HG02610 (cell line): ENCODE results near the gene WWOX.

Experiments used
- ATAC-seq: cut with Tn5 transposase; IDR thresholded peaks from one replicate; pipeline ENCODE4 v1.9.1; 2021; ENCODE audit warnings: mild to moderate bottlenecking, moderate library complexity; ENCODE audit not compliant: unreplicated experiment

WWOX gene

DNA sequence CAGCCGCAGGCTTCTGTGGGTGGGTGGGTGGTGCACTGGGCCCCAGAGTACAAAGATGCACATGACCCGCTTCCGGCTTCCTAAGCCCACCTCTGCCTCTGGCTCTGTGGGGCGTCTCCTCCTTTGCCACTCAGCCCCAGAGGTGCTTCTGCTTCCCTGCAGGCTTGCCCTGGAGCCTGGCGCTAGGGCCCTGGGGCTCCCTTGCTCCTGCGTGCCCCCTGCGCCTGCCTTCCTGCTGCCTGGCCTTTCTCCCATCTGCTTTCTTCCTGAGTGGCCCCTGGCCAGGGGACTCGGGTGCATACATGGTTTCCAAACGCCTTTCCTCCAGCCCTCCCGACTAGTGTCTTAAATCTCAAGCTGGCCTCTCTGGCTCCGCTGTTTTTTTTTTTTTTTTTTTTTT is 3.4 kb downstream of the WWOX start:
- ATAC-seq = no peak

DNA sequence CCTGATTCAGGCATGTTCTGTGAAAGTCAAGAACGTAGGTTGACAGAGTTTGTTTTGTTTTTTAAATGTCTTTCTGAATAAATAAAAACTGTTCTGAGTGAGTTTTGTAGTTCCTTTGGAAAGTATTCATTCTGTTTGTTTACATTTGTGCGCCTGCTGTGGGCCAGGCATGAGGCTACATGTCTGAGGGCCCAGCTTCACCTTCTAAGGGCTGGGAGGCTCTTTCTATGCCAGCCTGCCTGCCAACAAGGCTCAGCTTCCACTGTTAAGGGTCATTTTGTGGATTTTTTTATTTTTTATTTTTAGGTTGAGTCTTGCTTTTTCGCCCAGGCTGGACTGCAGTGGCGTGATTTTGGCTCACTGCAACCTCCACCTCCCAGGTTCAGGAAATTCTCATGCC is 6.1 kb downstream of the WWOX start:
- ATAC-seq = no peak

DNA sequence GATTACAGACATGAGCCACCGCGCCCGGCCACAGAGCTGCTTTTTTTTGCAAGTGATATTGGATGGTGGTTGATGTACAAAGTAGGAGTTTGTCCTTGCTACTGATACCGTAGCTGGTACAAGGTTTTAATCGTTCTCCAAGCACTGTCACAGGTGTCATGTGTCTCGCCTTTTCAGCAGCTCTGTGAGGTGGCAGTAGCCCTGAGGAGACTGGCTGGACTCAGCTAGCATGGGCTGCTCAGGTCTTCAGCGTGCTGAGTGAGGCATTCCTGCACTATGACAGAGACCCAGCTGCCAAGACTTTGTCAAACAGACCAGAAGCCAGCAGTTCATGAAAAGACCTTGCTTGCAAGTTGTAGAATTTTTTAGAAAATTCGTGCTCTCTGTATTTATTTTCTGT is 7.2 kb downstream of the WWOX start:
- ATAC-seq = no peak

DNA sequence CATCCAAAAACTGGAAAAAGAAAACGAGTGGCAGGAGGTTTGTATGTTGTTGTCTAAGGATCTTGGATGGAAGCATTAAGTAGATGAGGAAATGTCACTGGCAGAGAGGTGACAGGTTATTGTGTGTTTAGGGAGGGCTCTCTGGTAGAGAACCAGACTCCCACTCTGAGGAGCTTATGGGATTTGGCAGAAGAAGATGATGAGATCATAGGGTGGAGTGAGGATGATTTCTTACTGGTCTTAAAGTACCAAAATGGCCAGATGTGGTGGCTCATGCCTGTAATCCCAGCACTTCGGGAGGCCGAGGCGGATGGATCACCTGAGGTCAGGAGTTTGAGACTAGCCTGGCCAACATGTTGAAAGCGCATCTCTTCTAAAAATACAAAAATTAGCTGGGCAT is 9.0 kb downstream of the WWOX start:
- ATAC-seq = no peak

DNA sequence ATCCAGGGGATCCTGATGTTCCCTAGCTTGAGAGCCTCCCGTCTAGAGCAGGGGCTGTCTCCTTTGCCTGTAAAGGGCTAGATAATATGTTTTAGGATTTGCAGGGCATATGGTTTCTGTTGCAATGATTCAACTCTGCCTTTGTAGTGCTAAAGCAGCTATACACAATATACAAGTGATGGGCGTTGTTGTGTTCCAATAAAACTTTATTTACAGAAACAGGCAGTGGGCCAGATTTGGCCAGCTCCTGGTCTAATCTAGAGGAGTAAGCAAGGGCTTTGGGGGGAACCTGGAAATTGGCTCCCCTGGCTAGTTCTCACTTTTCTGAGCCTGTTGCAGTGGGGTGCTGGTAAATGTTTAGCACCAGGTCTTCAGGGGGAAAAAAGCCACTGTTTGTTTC is 13.8 kb downstream of the WWOX start:
- ATAC-seq = no peak

DNA sequence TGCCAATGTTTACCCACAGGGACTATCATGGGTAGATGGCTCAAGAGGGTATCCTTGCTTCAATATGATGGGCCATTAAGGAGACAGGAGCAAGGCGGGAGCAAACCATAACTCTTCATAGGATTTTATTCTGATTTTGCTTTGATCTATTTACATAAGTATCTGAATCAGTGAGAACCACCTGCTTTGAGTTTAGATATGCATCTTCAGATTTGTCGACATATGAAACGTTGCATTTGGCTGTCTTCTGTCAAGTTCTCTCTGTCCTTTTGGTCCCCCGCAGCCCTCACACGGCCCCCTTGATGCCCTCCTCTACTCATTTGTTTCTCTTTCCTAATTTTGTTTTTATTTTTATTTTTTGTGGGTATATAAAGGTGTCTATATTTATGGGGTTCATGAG is 16.2 kb downstream of the WWOX start:
- ATAC-seq = no peak

DNA sequence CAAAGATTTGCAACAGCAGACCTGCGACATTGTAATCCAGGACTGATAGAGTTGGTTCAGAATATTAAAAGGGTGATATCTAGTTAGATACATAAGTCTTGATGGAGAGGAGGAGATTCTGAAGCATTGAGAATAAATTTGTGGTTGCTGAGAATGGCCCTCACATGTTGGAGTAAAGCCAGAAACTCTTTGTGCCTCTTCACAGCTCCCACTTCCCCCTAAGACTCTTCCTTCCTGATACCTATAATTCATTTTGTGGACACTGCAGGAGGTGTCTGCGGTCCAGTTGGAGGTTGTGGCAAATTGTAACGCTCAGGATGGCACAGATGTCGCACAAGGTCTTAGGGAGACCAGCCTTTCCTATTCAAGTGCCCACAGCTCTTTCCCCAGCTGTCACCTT is 17.5 kb downstream of the WWOX start:
- ATAC-seq = no peak

DNA sequence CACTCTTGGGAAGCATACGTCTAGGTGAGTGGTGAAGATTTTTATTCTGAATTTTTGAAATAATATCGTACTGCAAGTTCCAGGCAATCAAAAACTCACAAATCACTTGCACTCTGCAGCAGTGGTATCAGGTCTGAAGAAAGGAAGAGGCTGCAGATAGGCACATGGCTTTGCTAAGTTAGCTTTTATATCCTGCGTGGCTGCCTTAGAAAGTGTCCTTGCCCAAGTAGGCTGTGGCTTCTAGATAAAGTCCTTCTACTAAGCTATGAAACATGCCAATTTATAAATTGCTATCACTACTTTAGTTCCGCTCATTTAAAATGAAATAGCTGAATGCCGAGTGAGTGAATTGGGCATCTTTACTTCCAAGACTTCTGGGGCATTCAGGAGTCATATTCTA is 17.9 kb downstream of the WWOX start:
- no peak for ATAC-seq

DNA sequence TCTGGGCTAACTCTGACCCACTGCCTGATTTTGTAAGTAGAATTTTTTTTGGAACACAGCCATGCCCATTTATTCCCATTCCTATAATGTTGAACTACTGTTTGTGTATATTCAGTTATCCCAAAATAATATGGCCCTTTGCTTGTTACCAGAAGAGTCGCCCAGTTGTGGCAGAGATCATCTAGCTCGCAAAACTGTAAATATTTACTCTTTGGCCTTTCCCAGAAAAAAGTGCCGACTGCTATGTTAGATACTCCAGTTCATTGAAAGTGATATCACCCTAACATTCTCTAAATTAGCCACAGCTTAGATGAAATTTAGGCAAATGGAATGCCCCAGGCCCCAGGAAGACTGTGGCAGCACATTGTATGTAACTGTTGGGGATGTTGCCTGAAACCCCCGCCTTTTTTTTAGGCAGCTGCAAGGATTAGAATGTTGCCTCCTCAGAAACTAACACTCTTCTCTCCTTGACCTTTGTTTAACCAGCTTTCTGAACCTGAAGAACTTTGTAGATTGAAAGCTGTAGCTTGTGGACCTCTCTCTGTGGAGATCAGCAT is 19.1 kb downstream of the WWOX start:
- no peak for ATAC-seq

DNA sequence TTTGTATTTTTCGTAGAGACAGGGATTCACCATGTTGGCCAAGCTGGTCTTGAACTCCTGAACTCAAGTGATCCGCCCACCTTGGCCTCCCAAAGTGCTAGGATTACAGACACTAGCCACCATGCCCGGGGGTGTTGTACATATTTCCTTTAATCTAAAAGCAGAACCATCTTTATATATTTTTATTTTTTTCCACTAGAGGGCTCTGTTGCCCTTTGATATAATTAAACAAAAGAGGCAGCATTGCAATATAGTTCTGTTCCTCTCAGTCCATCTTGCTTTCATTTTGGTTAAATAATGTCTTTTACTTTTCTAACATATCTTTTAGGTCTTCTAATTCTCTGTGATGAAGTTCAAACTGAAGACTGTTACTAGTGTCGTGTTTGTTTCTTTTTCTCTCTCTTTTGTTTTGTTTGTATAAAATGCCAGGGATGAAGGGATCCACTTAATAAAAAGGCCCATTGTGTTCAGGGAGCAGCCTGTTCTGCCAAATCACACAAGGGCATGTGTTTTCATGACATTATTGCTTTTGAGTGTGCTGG is 23.4 kb downstream of the WWOX start:
- ATAC-seq = peak; percentile 82

DNA sequence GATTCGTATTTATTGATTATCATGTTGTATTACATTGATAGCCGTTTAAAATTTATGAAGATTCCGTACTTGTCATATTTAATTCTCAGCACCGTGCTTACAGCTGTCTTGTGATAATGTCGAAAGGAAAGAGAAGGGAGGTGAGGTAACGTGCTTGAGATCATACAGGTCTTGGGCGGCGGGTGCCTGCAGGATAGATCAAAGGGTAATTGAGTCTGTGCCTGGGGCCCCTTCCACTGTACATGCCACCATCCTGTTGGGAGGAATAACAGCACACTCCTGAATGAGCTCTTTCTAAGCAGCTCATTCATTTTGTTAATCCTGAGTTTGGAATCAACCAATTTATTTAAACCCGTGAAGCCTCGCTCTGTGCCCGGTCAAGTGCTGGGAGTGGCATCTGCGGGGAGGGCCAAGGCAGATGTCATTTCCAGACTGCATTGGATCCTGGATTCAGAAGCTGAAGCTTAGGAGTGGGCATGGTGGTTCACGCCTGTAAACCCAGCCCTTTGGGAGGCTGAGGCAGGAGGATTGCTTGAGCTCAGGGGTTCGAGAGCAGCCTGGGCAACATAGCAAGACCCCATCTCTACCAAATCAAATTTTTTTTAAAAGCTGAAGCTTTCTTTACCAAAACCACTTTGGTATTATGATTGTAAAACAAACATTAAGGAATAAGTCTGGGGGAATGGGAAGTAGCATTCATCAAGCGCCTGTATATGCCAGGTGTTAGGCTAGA is 25.8 kb downstream of the WWOX start:
- ATAC-seq = no peak

DNA sequence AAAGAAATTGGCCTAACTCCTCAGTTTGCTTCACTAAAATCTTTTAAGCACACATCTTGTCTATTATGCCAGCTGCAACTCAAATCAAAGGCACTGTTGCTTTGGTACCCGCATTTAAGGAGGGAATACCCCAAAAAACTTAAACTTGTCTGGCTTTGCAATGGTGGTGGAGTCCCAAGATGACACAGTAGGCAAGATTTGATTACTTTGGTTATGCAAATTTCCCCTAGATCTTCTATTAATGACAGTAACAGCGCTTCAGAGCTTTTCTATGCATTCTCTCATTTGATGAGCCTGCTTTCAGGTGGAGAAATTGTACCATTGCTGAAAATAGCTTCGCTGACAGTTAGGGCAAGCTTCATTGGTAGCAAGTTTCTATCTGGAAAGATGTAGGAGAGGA is 27.2 kb downstream of the WWOX start:
- ATAC-seq = no peak

DNA sequence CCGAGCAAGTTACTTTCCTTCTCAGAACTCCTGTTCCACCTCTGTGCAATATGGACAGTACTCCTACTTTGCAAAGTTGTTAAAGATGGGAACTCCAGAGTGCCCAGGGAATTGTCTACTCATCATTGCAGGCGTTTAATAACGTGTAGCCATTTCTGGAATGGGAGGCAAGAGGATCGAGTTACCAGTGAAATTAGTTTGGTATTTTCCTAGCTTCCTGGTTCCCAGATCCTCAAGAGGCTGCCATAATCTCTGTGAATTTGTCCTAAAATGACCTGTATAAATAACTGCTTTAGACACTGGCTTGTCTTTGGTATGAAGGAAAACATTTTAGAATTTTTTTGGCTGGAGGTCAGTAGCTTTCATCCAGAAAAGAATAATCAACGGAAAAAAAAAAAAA is 27.7 kb downstream of the WWOX start:
- no peak for ATAC-seq

DNA sequence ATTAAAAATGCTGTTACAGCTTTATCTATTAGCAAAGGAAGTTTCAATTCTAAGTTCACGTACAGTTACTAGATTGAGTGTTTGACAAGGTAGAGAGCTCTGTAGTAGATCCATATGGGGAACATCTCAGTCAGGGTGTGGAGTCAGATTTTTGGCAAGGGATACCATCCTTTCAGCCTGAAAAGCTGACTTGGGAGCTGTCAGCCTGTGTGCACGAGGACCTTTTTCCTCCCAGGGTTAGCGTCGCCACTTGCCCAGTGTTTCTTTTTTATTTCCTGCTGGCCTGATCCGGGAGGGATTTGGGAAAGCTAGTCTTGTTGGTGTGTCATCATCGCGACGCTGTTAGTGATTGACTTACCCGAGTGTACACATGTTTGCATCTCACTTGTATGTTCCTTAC is 29.5 kb downstream of the WWOX start:
- no peak for ATAC-seq

DNA sequence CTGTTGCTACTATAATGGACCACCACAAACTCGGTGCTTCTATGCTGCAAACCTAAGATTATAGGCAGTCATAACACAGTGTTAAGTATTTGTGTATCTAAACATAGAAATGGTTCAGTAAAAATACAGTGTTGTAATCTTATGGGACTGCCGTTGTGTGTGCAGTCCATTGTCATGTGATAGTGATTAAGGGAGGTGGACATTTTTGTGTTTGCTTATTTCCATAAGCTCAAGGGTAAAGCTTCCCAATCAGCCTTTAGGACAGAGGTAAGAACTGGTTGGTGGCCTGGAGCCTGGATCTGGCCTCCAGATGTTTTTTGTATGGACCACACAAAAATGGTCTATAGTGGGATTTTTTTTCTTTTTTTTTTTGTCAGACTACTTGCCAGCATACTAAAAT is 29.9 kb downstream of the WWOX start:
- no peak for ATAC-seq

DNA sequence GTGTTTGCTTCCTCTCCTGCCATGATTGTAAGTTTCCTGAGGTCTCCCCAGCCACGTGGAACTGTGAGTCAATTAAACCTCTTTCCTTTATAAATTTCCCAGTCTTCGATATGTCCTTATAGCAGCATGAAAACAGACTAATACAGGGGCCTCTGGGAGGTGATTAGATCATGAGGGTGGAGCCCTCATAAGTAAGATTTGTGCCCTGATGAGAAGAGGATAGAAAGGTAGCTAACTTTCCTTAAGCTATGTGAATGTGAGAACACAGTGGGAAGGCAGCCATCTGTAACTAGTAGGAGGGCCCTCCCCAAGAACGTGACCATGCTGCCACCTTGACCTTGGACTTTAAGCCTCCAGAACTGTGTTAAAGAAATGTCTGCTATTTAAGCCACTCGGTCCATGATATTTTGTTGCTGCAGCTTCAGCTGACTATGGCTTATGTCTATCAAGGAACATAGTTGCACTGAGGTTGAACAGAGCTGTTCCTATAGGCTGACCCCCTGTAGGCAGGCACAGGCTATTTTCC is 30.7 kb downstream of the WWOX start:
- ATAC-seq = no peak

DNA sequence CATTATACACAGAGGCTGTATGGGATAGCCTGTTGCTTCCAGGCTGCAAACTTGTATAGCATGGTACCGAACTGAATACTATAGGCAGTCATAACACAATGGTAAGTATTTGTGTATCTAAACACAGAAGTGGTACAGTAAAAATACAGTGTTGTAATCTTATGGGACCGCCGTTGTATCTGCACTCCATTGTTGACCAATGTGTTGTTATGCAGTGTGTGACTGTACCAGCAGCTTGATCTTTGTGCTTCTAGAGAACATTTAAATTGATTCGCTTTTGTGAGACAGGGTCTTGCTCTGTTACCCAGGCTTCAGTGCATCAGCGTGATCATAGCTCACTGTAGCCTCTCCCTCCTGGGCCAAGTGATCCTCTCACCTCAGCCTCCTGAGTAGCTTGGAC is 31.5 kb downstream of the WWOX start:
- ATAC-seq = no peak

DNA sequence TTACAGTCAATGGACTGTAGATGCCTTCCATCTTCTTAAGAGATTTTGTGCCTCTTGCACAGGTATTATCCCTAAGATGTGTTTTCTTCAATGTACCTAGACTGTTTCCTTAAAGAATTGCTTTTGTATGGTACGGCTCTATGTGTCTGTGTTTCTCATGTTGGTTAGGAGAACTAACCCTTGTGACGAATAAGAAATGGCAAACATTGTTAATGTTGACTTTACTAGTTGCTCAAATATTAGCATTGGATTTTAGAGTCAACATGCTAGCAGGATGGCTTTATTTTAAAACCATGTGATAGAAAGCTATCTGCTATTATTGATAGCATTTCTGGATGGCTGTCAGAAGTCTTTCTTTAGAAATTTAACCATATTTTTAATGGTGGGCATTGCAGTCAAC is 34.5 kb downstream of the WWOX start:
- ATAC-seq = no peak

DNA sequence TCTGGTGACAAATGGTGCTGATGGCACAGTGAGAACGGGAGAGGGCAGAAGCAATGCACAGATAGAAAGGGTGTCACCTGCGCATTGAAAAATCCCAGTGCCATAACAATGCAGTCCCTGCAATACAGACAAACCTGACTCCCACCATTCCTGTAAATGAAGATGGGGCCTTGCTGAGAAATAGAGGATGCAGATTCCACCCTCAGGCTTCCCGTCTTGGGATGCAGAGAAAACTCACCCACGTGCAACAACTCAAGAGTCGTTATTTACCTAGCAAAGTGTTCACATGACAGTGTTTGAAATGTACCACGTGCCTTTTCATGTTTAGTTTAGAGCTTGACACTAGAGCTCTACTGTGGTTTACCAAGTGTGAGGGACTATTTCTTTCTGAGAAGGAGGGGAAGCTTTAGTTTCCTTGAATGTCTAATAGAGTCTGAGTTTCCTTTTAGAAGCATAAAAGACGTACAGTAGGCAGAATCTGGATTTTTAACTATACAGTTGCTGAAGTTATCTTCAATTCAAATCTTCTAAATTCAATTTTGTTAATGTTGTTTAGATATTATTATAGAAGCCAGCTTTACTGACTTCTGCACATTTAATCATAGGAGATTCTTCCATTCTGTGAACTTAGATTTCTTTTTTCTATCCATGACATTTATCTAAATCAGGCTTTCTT is 35.6 kb downstream of the WWOX start:
- ATAC-seq = no peak

DNA sequence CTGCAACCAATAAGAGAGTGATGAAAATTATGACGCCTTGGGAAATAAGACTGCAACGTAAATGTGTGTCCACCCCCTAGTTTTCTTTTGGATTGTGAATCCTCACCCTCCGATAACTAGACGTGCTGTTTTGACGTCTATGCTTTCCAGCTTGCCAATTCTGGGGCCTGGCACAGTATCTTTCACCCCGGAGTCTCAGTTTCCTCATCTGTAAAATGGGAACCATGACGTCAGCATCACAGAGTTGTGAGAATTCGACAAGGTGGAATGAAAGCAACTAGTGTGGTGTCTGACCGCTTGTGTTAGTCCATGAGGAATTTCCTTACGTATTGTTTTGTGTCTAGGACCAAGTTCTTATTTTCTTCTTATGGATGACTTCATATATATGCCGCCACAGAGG is 37.7 kb downstream of the WWOX start:
- no peak for ATAC-seq

DNA sequence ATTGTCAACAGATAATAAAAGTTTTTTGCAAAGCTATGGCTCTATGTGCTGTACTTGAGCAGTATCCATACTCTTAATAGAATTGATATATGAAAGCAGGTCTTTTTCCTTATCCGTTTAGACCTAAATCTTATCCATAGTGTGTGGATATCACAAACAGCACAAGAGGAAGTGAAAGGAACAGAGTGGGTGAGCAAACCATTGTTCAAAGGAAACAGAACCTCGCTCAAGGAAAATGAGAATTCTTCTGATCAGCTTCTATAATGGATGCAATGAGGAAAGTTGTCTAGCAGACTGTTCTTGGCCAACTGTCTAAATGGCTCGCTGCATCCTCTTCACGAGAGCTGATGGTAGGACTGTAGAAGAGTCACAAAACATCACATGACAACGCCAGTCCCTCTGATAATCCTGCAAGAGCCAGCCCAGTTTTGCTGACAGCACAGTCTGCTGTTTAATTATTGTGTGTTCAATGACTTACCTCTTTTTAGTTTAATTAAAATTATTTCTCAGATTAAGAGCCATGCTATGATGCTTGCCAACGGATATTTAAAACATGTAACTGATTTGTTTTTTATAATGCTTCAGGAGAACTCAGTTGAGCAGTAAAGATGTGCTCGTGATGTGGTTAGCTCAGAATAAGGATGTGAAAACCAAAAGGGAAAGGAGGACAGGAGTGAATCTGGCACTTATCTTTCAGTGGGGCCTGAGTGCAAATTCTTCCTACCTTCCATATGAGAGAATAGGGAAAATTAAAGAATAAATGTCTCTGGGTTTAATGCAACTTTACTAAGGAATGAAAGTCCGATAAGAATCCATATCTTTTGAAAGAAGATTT is 38.5 kb downstream of the WWOX start:
- ATAC-seq = peak; percentile 59
